ENCODE results near the gene EPS8. TPM values are rescaled to one million over a fixed set of nuclear protein-coding genes. Genes with fewer than 3 reads are reported as not detected.

Gene EPS8
- polyA plus RNA-seq, 1 of the 3 experiments (the other 2 are of a cell fraction), result 19.8 TPM

GRCh38 chr12:15831315-15831978 lies 42.3 kb upstream of the EPS8 start (continued):
- no peak for TF ChIP-seq ZBTB33 (IDR thresholded peaks at IDR 0.05; ENCODE audit: borderline replicate concordance, low read depth)
- TF ChIP-seq, protein P1, sequence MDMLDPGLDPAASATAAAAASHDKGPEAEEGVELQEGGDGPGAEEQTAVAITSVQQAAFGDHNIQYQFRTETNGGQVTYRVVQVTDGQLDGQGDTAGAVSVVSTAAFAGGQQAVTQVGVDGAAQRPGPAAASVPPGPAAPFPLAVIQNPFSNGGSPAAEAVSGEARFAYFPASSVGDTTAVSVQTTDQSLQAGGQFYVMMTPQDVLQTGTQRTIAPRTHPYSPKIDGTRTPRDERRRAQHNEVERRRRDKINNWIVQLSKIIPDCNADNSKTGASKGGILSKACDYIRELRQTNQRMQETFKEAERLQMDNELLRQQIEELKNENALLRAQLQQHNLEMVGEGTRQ (IDR thresholded peaks at IDR 0.05; ENCODE audit: borderline replicate concordance, low read depth, low read length), result no peak

DNA sequence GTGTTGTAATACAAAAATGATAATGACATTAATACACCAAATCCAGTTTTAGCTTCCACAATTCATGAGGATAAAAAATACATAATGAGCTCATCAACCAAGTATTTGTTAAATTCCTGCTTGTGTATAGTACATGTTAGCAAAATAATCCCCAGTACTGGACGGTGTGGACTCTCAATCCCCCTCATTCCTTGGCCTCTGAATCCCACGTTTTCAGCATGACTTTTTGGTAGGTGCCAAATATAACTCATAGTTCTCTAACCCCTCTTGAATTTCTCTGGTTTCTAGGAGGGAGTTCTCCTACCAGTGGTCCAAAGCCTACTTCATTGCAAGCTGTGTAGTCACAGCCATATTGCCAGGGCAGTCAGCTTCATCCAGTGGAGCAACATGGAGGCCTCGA lies 41.4 kb upstream of the EPS8 start:
- Histone ChIP-seq H3K4me1 (ENCODE audit: control insufficient read depth in 1 of 2, insufficient read depth in 2 of 2, low read depth in 1 of 2, low read length in 1 of 2) (peaks cover 0 to 14% of the 10 kb centered on the region in 2 experiments; a peak in 2 of 4 replicates), H3K4me3 (ENCODE audit: low read depth in 2 of 2, low read length in 1 of 2) (no peak overlapping the region), H3K27me3 (ENCODE audit: insufficient read depth) (no peaks in the 10 kb centered on the region), H3K9me2 (no peaks in the 10 kb centered on the region), H3K36me3 (replicated peaks in 1 of 2; ENCODE audit: control insufficient read depth in 1 of 2, insufficient read depth in 2 of 2, low read length in 1 of 2) (no peaks in the 10 kb centered on the region), H3K27ac (ENCODE audit: low read depth in 2 of 2, low read length in 1 of 2) (peak overlapping the region in 1 of 2 experiments; percentile 75; a peak in 2 of 4 replicates), H3K9me3 (no peaks in the 10 kb centered on the region), H3K9ac (peak overlapping the region; percentile 51; the same call in 1 of the 2 replicates), H4K20me1 (ENCODE audit: insufficient read depth) (no peaks in the 10 kb centered on the region), H3F3A (replicated peaks; ENCODE audit: insufficient read depth) (peaks cover 16% of the 10 kb centered on the region), H3K79me2 (ENCODE audit: insufficient read depth) (no peaks in the 10 kb centered on the region), H2AFZ (ENCODE audit: low read depth) (peak overlapping the region; percentile 90), H3K4me2 (peak overlapping the region; percentile 29; the same call in 1 of the 2 replicates)
- no peak for TF ChIP-seq RCOR1 (IDR thresholded peaks at IDR 0.05; ENCODE audit: low read length)
- no peak for TF ChIP-seq MEF2A (IDR thresholded peaks at IDR 0.05; ENCODE audit: borderline replicate concordance, low read depth)
- TF ChIP-seq NFIC (IDR thresholded peaks at IDR 0.05; ENCODE audit: borderline replicate concordance), result no peak
- TF ChIP-seq EP300 (IDR thresholded peaks at IDR 0.05; ENCODE audit: borderline replicate concordance in 1 of 2, low read depth in 1 of 2, low read length in 1 of 2), result no peak
- TF ChIP-seq SIN3A (IDR thresholded peaks at IDR 0.05; ENCODE audit: borderline replicate concordance, low read depth, low read length), result no peak
- no peak for TF ChIP-seq USF1 (IDR thresholded peaks at IDR 0.05; ENCODE audit: borderline replicate concordance, low read depth)
- no peak for TF ChIP-seq ELF1 (IDR thresholded peaks at IDR 0.05)
- TF ChIP-seq NRF1 (IDR thresholded peaks at IDR 0.05; ENCODE audit: low read depth, low read length), result no peak
- TF ChIP-seq SMC3 (IDR thresholded peaks at IDR 0.05; ENCODE audit: low read depth, low read length), result no peak
- no peak for TF ChIP-seq FOXM1 (IDR thresholded peaks at IDR 0.05; ENCODE audit: low read depth)
- no peak for TF ChIP-seq RXRA (IDR thresholded peaks at IDR 0.05; ENCODE audit: borderline replicate concordance, low read depth)
- no peak for TF ChIP-seq TEAD4 (IDR thresholded peaks at IDR 0.05; ENCODE audit: borderline replicate concordance, insufficient read depth)
- TF ChIP-seq, protein P1 (IDR thresholded peaks at IDR 0.05; ENCODE audit: borderline replicate concordance, low read depth, low read length), result no peak
- TF ChIP-seq FOSL2 (IDR thresholded peaks at IDR 0.05; ENCODE audit: borderline replicate concordance, low read depth), result no peak
- TF ChIP-seq ZBTB33 (IDR thresholded peaks at IDR 0.05; ENCODE audit: borderline replicate concordance, low read depth), result no peak
- TF ChIP-seq TCF12 (IDR thresholded peaks at IDR 0.05), result no peak
- TF ChIP-seq, protein P2, sequence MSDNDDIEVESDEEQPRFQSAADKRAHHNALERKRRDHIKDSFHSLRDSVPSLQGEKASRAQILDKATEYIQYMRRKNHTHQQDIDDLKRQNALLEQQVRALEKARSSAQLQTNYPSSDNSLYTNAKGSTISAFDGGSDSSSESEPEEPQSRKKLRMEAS (IDR thresholded peaks at IDR 0.05; ENCODE audit: low read depth), result no peak
- no peak for TF ChIP-seq REST (IDR thresholded peaks at IDR 0.05; ENCODE audit: low read depth, low read length)
- ChIA-PET CTCF (interaction anchor here (0.7 to 1.8 kb wide), 2 partner anchors 13 to 25 kb away, joined by 3 to 5 read pairs; no protein-coding TSS in a partner anchor), POLR2A (no interaction called here)
- 55% methylated on average over 3 of the region's 3 CpGs for WGBS (ENCODE audit: low lambda C conversion rate)
- DNase-seq, result no peak

Data from SK-N-SH (cell line).